GM21717 (cell line): ENCODE measurements around the gene PAX5.

Experiments used
- ATAC-seq: cut with Tn5 transposase; IDR thresholded peaks from one replicate; pipeline ENCODE4 v1.9.1; 2021; ENCODE audit warnings: mild to moderate bottlenecking, moderate library complexity; ENCODE audit not compliant: unreplicated experiment

PAX5 gene

DNA sequence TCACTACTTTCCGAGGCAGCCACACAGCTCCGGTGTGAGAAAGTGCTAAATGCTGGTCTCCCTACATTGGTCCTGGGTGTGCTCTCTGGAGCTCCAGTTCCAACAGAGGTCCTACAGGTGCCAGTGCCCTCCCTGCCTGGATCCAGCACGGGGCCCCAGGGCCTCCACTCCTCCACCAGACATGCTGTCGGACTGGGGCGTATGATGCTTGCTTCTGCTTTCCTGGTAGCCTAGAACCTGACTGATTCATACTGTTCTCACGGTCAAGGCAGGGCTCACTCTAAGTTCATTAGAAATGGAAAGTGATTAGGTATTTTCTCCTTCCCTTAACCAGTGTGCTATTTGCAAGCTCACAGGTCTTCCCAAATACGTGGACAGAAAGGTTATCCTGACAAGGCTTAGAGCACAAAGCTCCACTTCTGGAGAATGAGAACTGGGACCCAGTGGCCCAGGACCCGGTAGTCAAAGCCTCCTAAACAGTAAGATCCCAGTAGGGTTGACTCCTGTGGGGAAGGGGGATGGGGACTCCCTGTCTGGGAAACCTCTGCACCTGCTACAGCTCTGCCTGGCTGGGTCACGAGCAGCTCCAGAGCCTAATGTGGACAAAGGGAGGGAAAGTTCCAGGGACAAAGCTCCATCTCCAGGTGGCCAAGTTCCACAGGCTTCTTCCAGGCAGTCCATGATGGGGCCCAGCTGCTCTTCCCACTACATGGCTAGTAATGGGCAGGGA is 98.1 kb downstream of the PAX5 start:
- peak; percentile 63 for ATAC-seq

GRCh38 chr9:36935332-36935731 is 98.7 kb downstream of the PAX5 start:
- peak; percentile 35 for ATAC-seq

DNA sequence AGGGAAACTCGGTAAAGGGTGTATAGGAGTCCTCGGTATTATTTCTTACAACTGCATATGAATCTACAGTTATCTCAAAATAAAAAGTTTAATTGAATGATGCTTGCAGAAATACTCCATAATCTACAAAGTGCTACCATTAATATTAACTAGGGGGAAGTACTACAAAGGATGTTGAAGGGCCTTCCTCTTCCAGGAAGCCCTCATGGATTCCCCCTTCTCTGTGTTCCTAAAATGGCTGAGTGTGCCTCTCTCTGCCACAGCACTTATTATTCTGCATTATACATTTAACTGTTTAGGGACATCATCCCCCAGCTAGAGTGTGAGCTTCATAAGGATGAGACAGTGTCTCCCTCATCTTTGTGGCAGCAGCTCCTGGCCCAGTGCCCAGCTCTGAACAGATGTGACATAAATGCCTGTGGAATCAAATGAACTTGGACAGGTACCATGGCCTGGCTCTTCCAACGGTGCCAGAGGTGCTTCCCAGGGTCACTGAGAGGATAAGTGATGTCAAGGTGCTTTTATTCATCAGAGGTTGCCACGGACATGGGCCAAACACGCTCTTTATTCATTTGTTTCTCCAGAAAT is 99.5 kb downstream of the PAX5 start:
- no peak for ATAC-seq

- no peak for ATAC-seq
These were observed 100.3 kb downstream of the PAX5 start for GRCh38 chr9:36933676-36934215.

DNA sequence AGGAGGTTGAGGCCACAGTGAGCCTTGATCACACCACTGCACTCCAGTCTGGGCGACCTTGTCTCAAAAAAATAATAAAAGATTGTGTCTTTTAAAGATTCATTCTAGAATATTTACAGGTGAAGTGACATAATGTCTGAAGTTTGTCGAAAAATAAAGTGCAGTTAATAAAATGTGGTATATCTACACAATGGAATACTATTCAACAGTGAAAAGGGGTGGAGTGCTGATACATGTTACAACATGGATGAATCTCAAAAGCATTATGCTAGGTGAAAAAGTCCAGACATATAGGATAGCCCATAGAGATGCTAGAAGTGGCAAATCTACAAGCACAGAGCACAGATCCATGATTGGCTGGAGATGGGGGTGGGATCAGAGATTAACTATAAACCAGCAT is 101.9 kb downstream of the PAX5 start:
- ATAC-seq: no peak

GRCh38 chr9:36930941-36931340 is 103.1 kb downstream of the PAX5 start:
- no peak for ATAC-seq

DNA sequence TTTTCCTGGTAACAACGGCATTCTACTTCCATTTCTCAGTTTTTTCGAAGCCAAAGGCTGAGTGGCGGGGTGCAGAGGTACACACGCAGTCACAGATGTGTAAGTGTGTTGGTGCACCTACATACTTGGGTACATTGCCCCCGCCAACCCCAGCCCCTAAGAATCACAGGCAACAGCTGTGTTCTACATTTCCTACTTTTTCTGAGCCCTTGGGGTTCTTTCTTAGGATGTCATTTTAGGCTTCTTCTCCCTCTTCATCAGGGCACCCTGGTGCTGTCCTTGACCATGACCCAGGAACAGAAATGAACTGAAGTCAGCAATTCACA is 104.8 kb downstream of the PAX5 start:
- ATAC-seq: no peak

DNA sequence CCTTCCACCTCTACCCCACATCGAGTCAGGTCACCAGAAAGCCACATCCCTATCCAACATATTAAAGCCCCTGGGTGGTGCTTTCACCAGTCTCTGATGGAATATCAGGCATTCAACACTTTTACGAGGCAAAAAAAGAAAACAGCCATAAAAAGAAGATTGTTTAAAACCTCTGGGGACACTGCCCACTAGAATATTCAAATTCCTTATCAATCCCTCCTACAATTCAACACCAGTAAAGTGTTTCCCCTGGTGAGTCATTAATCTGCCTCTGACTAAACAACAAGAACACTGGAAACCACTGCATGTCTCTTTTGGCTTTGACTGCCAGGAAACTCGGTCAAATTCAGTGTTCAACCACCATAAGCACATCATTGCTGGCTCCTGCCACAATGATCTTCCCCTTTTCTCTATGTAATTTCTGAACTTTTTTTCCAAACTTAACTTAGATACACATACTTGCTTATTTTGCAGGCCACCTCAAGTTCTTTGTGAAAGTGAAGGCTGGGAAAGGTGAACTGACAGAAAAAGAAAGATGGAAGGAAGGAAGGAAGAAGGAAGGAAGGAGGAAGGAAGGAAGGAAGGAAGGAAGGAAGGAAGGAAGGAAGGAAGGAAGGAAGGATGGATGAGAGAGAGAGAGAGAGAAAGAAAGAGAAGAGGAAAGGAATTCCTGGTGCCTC is 105.3 kb downstream of the PAX5 start:
- ATAC-seq: peak; percentile 48

DNA sequence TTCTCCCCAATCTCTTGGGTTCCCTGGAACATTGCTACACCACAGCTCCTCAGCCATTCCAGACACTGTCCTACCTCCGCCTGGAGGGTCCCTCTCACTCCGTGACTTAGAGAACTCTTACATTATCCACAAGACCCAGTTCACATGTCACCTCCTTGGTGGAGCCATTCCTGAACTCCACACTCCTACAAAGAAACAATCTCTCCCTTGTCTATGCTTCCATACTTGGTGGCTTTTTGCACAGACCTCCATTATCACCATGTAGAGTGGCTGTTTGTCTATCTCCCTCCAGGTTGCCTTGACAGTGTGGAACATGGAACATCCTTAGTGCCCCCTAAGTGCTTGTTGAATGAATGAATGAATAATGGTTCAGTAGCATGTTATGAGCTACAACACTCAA is 105.9 kb downstream of the PAX5 start:
- ATAC-seq: no peak

- no peak for ATAC-seq
These were observed 109.2 kb downstream of the PAX5 start for GRCh38 chr9:36924757-36925432.

GRCh38 chr9:36924071-36924470 is 110.0 kb downstream of the PAX5 start:
- ATAC-seq: no peak

GRCh38 chr9:36923025-36923625 is 110.9 kb downstream of the PAX5 start:
- ATAC-seq: no peak

DNA sequence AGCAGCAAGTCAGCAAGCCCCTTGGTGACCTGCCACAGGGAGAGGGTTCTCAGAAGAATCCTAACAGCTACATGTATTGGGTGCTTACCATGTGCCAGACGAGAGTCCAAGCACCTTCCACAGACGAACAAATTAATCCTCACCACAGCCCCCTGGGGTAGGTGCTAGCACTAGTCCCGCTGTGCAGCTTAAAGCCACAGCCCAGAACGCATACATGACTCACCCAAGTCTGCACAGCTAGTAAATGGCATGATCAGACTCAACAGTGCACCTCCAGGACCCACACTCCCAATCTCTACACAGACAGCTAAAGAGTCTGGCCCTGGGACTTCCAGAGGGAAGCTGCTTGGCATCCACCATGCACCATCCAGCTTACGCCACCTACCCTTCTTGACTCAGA is 111.5 kb downstream of the PAX5 start:
- no peak for ATAC-seq

DNA sequence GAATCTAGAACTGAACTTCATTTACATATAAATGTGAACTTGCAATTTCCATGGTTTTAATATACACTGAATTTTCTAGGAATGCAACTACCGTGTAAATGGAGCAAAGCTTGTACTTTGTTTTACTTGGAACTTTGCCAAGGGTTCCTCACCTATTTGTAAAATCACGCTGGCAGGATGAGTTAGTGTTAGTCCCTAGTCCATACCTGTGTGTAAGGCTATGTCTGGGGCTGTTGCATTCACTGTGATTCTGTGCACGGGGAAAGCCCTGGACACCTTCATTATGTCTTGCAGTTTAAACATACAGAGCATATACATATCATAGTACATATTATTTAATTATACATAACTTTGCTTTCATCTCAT is 119.9 kb downstream of the PAX5 start:
- no peak for ATAC-seq

- no peak for ATAC-seq
These were observed 120.5 kb downstream of the PAX5 start for GRCh38 chr9:36913393-36914211.

DNA sequence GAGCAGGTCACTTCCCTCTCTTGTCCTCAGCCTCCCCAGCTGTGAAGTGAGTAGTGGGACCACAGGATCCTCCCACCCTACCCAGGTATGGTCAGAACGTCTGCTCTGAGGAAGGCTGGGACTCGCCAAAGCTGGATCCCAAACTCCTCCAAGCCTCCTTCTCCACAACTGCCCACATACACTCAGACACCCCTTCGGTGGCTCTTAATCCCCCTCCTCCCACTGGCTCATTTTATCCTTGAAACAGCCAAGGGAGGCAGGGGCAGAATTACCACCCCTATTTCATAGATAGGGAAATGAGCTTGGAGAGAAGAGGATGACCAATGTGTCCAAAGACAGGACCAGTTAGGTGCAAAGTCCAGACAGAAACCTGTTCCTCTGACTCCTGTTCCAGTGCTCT is 121.4 kb downstream of the PAX5 start:
- ATAC-seq: no peak

DNA sequence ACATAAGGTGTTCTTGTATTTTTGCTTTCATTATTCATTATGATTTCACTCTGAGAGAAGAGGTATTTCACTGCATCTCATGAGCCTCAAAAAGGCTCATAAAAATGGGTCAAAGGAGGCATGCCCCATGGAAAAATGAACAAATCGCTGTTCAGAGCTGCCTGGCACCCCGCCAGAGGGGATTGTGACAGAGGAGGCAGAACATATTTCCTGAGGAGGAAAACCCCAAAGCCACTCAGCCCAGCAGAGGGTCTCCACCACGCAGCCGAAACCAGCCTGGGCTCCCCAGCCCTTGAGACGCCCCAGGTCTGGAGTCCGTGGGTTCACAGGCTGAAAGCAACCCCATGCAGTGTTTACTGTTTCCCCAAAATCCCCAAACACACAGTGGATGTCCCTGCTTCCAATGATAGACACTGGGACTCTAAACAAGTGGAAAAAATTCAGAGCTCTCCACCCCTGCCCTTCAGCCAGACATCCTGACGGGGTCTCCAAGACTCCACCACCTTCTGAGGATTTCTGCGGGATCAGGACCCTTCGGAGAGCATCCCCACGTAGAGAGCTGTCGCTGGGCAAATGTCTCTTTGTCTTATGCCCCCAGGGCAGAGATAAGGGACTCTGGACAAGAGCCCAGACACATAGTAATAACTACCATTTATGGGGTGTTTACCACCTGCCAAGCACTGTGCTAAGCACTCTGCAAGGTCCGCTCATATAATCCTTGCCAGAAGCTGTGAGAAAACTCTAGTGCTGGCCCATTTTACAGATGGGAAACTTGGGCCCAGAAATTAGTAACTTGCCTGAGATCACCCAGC is 122.3 kb downstream of the PAX5 start:
- ATAC-seq: no peak

- no peak for ATAC-seq
These were observed 123.0 kb downstream of the PAX5 start for GRCh38 chr9:36911037-36911436.

- ATAC-seq: no peak
These were observed 127.6 kb downstream of the PAX5 start for GRCh38 chr9:36906492-36906891.
